Neural cell (in vitro differentiated cells): ENCODE results near the gene MAP2K7. TPM values are rescaled to one million over a fixed set of nuclear protein-coding genes. Genes with fewer than 3 reads are reported as not detected.

Source experiments
- H2AFZ ChIP-seq: fragments of 200-600, 300-800 bp; sonication (generic), shearing (Covaris generic); 2 replicates; pipeline ENCODE4 v1.6.0; 2014; ENCODE audit warnings: low read depth, mild to moderate bottlenecking, antibody characterized with exemption, low read length, moderate library complexity
- H3F3A ChIP-seq: fragments of 200-600 bp; shearing (Covaris generic); 2 replicates; pipeline ENCODE4 v1.6.1; 2016; ENCODE audit warnings: mild to moderate bottlenecking, moderate library complexity, mixed read lengths, antibody characterized with exemption, low read length; ENCODE audit not compliant: insufficient read depth, poor library complexity, severe bottlenecking
- H3K27ac ChIP-seq: fragments of 200-600, 300-800 bp; sonication (generic), shearing (Covaris generic); 2 replicates; pipeline ENCODE4 v1.5.1; 2014; ENCODE audit warnings: mild to moderate bottlenecking, low read length, moderate library complexity
- H3K27me3 ChIP-seq: fragments of 300-800, 200-600 bp; sonication (generic), shearing (Covaris generic); 2 replicates; pipeline ENCODE4 v1.6.0; 2014; ENCODE audit warnings: mild to moderate bottlenecking, low read depth, low read length, moderate library complexity; ENCODE audit not compliant: insufficient read depth
- H3K36me3 ChIP-seq: fragments of 300-800, 200-600 bp; sonication (generic), shearing (Covaris generic); 2 replicates; pipeline ENCODE4 v1.5.1; 2014; ENCODE audit warnings: mild to moderate bottlenecking, antibody characterized with exemption, low read length, moderate library complexity; ENCODE audit not compliant: insufficient read depth
- H3K4me2 ChIP-seq: fragments of 300-800, 200-600 bp; sonication (generic), shearing (Covaris generic); 2 replicates; pipeline ENCODE4 v1.6.0; 2014; ENCODE audit warnings: mild to moderate bottlenecking, low read length
- H3K4me3 ChIP-seq: fragments of 300-800, 200-600 bp; sonication (generic), shearing (Covaris generic); 2 replicates; pipeline ENCODE4 v1.5.1; 2014; ENCODE audit warnings: mild to moderate bottlenecking, low read length, moderate library complexity
- H3K79me2 ChIP-seq: fragments of 200-600 bp; shearing (Covaris generic); replicated peaks from 2 replicates; pipeline ENCODE4 v1.6.0; 2014; ENCODE audit warnings: mild to moderate bottlenecking, low read length, moderate library complexity; ENCODE audit not compliant: insufficient read depth
- H3K9ac ChIP-seq: fragments of 300-800, 200-600 bp; sonication (generic), shearing (Covaris generic); 2 replicates; pipeline ENCODE4 v1.6.1; 2016; ENCODE audit warnings: mild to moderate bottlenecking, low read length, mixed read lengths
- H3K9me2 ChIP-seq: fragments of 200-600 bp; shearing (Covaris generic); 2 replicates; pipeline ENCODE4 v1.6.1; 2016; ENCODE audit warnings: mild to moderate bottlenecking, low read length, mixed read lengths; ENCODE audit not compliant: insufficient read depth
- H3K9me3 ChIP-seq: fragments of 200-600, 300-800 bp; sonication (generic), shearing (Covaris generic); 2 replicates; pipeline ENCODE4 v1.6.1; 2016; ENCODE audit warnings: mild to moderate bottlenecking, mixed run types, low read length, moderate library complexity, mixed read lengths
- H4K20me1 ChIP-seq: fragments of 200-600 bp; shearing (Covaris generic); 2 replicates; pipeline ENCODE4 v1.6.1; 2016; ENCODE audit warnings: mild to moderate bottlenecking, mixed run types; ENCODE audit not compliant: insufficient read depth
- EP300 ChIP-seq: fragments of 450-650 bp; conservative IDR thresholded peaks from 2 replicates; pipeline ENCODE4 v1.6.1; 2014; ENCODE audit warnings: antibody characterized with exemption, mild to moderate bottlenecking, moderate library complexity; ENCODE audit not compliant: poor library complexity, severe bottlenecking
- EZH2 ChIP-seq: fragments of 200-600, 300-800 bp; shearing (Covaris generic), sonication (generic); IDR thresholded peaks from 2 replicates; pipeline ENCODE4 v1.6.1; 2014; ENCODE audit warnings: antibody characterized with exemption, low read length, borderline replicate concordance, mild to moderate bottlenecking; ENCODE audit not compliant: insufficient read depth, poor library complexity, severe bottlenecking
- MXI1 ChIP-seq: fragments of 450-650 bp; conservative IDR thresholded peaks from 2 replicates; pipeline ENCODE4 v1.6.1; 2014; ENCODE audit warnings: antibody characterized with exemption, mild to moderate bottlenecking; ENCODE audit not compliant: poor library complexity, severe bottlenecking
- POLR2AphosphoS5 ChIP-seq: IDR thresholded peaks from 2 replicates; pipeline ENCODE4 v1.6.1; 2012
- RAD21 ChIP-seq: fragments of 450-650 bp; conservative IDR thresholded peaks from 2 replicates; pipeline ENCODE4 v1.6.1; 2014; ENCODE audit warnings: antibody characterized with exemption, mild to moderate bottlenecking, moderate library complexity
- SMC3 ChIP-seq: fragments of 450-650 bp; conservative IDR thresholded peaks from 2 replicates; pipeline ENCODE4 v1.6.1; 2014; ENCODE audit warnings: antibody characterized with exemption, mild to moderate bottlenecking, moderate library complexity; ENCODE audit not compliant: poor library complexity
- TAF1 ChIP-seq: IDR thresholded peaks from 2 replicates; pipeline ENCODE4 v1.6.1; 2012; ENCODE audit warnings: low read depth
- polyA plus RNA-seq: library from polyadenylated mRNA; depleted of rRNA; stranded (reverse); fragments of >200 nt; gene quantifications from 2 replicates; pipeline ENCODE4 v1.2.3, GENCODE V29; 2014
- TF ChIP-seq, protein P1 (sequence below): IDR thresholded peaks from 2 replicates; pipeline ENCODE4 v1.6.1; 2012; ENCODE audit warnings: borderline replicate concordance
- TF ChIP-seq, protein P2 (sequence below): fragments of 450-650 bp; IDR thresholded peaks from 2 replicates; pipeline ENCODE4 v1.5.1; 2014; ENCODE audit warnings: antibody characterized with exemption, mild to moderate bottlenecking, moderate library complexity; ENCODE audit not compliant: poor library complexity, severe bottlenecking

The MAP2K7 gene
- polyA plus RNA-seq, 1 donor from 2014 or later, result 9.2 TPM

DNA sequence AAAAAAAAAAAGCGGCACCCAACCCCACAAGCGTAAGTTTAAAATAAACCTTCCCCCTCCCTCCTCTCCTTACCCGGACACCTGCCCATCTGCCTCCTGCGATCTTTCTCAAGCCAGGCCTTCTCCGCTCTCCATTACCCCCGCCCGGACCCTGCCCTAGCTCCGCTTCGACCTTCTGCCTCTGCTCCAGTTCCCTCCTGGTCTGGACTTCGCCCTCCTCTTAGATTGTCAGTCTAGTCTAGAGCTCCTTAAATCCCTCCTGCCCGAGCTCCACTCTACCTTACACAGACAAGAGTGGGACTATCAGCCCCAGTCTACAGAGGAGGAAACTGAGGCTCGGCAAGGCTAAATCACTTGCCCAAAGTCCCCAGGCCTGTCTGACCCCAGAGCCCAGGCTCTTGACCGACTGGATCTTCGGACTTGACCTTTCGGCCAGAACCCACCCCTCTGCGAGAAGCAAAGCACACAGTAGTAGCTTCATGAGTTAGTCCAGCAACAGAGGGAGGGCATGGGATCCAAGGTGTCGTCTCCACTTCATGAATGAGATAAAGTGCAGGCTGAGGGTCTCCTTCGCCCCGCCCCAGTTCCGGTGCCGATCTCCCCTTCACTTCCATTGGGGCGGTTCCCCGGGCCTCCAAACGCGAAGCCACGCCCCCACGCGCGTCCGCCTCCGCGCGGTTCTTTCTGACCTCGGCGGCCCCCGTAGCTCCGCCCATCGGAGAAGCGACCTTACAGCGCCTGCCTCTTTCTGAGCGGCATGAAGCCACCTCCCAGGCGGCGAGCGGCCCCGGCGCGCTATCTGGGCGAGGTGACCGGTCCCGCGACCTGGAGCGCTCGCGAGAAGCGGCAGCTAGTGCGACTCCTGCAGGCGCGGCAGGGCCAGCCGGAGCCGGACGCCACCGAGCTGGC lies 16.2 kb downstream of the MAP2K7 start, which contains the start of gene SNAPC2:
SNAPC2 (plus strand) TSS at position 729 of the 909 bp plus-strand sequence; CDS start at position 758, 29 bp downstream.
- Histone ChIP-seq H3K27ac (peak within 1 kb of the TSS; percentile 81), H2AFZ (peak within 1 kb of the TSS; percentile 33), H3K36me3 (no peaks in the 10 kb centered on the region), H3K9me2 (no peaks in the 10 kb centered on the region), H4K20me1 (peaks cover 10% of the 10 kb centered on the region), H3F3A (no peaks in the 10 kb centered on the region), H3K4me3 (peak within 1 kb of the TSS; percentile 85), H3K27me3 (peaks cover 40% of the 10 kb centered on the region), H3K4me2 (peak within 1 kb of the TSS; percentile 62), H3K9ac (peak within 1 kb of the TSS; percentile 85), H3K79me2 (peaks cover 12% of the 10 kb centered on the region), H3K9me3 (no peaks in the 10 kb centered on the region)
- TF ChIP-seq EP300, result no peak
- TF ChIP-seq TAF1, result no peak
- no peak for TF ChIP-seq SMC3
- peak; percentile 82 for TF ChIP-seq POLR2AphosphoS5
- TF ChIP-seq, protein P1, sequence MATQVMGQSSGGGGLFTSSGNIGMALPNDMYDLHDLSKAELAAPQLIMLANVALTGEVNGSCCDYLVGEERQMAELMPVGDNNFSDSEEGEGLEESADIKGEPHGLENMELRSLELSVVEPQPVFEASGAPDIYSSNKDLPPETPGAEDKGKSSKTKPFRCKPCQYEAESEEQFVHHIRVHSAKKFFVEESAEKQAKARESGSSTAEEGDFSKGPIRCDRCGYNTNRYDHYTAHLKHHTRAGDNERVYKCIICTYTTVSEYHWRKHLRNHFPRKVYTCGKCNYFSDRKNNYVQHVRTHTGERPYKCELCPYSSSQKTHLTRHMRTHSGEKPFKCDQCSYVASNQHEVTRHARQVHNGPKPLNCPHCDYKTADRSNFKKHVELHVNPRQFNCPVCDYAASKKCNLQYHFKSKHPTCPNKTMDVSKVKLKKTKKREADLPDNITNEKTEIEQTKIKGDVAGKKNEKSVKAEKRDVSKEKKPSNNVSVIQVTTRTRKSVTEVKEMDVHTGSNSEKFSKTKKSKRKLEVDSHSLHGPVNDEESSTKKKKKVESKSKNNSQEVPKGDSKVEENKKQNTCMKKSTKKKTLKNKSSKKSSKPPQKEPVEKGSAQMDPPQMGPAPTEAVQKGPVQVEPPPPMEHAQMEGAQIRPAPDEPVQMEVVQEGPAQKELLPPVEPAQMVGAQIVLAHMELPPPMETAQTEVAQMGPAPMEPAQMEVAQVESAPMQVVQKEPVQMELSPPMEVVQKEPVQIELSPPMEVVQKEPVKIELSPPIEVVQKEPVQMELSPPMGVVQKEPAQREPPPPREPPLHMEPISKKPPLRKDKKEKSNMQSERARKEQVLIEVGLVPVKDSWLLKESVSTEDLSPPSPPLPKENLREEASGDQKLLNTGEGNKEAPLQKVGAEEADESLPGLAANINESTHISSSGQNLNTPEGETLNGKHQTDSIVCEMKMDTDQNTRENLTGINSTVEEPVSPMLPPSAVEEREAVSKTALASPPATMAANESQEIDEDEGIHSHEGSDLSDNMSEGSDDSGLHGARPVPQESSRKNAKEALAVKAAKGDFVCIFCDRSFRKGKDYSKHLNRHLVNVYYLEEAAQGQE, result no peak
- peak; percentile 23 for TF ChIP-seq RAD21
- TF ChIP-seq MXI1, result peak; percentile 83
- TF ChIP-seq, protein P2, sequence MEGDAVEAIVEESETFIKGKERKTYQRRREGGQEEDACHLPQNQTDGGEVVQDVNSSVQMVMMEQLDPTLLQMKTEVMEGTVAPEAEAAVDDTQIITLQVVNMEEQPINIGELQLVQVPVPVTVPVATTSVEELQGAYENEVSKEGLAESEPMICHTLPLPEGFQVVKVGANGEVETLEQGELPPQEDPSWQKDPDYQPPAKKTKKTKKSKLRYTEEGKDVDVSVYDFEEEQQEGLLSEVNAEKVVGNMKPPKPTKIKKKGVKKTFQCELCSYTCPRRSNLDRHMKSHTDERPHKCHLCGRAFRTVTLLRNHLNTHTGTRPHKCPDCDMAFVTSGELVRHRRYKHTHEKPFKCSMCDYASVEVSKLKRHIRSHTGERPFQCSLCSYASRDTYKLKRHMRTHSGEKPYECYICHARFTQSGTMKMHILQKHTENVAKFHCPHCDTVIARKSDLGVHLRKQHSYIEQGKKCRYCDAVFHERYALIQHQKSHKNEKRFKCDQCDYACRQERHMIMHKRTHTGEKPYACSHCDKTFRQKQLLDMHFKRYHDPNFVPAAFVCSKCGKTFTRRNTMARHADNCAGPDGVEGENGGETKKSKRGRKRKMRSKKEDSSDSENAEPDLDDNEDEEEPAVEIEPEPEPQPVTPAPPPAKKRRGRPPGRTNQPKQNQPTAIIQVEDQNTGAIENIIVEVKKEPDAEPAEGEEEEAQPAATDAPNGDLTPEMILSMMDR, result peak; percentile 49
- no peak for TF ChIP-seq EZH2

DNA sequence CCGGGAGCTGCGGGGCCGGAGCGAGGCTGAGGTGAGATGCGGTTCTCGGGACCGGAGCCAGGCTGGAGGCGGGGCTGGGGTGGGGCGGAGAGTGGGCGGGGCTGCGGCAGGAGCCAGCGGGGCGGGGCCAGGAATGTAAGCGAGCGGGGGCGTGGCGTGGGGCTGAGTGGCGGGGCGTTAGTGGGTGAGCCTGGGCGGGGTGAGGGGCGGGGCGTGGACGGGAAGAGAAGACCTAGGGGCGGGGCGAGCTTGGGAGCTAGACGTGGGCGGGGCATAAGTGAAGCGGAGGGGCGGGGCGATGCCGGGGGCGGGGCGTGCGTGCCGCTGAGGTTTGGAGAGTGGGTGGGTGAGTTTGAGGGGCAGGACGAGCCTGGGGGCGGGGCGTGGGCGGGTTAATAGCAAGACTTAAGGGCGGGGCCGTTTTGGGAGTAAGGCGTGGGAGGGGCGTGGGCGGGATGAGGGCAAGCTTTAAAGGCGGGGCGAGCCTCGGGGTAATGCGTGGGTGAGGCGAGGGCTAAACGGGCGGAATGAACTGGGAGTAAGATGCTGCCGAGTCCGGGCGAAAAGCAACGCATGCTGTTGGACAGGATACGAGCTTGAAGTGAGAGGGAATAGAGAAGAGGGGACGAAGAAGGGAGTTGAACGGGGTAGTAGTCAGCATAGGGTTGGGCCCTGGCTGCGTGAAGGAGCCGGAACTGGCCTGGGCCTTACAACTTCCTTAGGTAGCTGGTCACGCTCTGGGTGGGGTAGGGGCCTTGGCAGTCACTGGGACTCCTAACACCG lies 17.0 kb downstream of the MAP2K7 start:
- peak overlapping the region; percentile 13 for H3K4me2 ChIP-seq
- H3K79me2 ChIP-seq, result peaks cover 14% of the 10 kb centered on the region
- peak overlapping the region; percentile 81 for H3K27ac ChIP-seq
- peak overlapping the region; percentile 85 for H3K9ac ChIP-seq
- TF ChIP-seq EP300 (no peak), TAF1 (no peak), EZH2 (no peak)
- peak overlapping the region; percentile 33 for H2AFZ ChIP-seq
- peaks cover 31% of the 10 kb centered on the region for H3K27me3 ChIP-seq
- no peaks in the 10 kb centered on the region for H3K9me3 ChIP-seq
- peaks cover 10% of the 10 kb centered on the region for H4K20me1 ChIP-seq
- no peaks in the 10 kb centered on the region for H3K36me3 ChIP-seq
- no peaks in the 10 kb centered on the region for H3K9me2 ChIP-seq
- H3K4me3 ChIP-seq, result peak overlapping the region; percentile 85
- no peaks in the 10 kb centered on the region for H3F3A ChIP-seq
